Neural progenitor cell (in vitro differentiated cells): ENCODE data around the gene POLDIP3. TPM values are rescaled to one million over a fixed set of nuclear protein-coding genes. Genes with fewer than 3 reads are reported as not detected.

Experiments
- DNase-seq: peaks from one replicate; pipeline ENCODE4 v3.0.0-alpha.2; 2016; ENCODE audit warnings: low spot score
- H2AFZ ChIP-seq: fragments of 200-600 bp; sonication (generic); replicated peaks from 2 replicates; pipeline ENCODE4 v1.6.1; 2016; ENCODE audit warnings: antibody characterized with exemption
- H3F3A ChIP-seq: fragments of 200-600 bp; sonication (generic); 2 replicates; pipeline ENCODE4 v1.6.1; 2016; ENCODE audit warnings: antibody characterized with exemption, low read depth
- H3K27ac ChIP-seq: fragments of 200-600 bp; sonication (generic); 2 replicates; pipeline ENCODE4 v1.5.1; 2016; ENCODE audit warnings: mild to moderate bottlenecking
- H3K27me3 ChIP-seq: fragments of 200-600 bp; sonication (generic); 2 replicates; pipeline ENCODE4 v1.6.1; 2016; ENCODE audit warnings: mild to moderate bottlenecking, moderate library complexity
- H3K36me3 ChIP-seq: fragments of 200-600 bp; sonication (generic); 2 replicates; pipeline ENCODE4 v1.5.1; 2016
- H3K4me1 ChIP-seq: fragments of 200-600 bp; sonication (generic); 2 replicates; pipeline ENCODE4 v1.6.1; 2016; ENCODE audit warnings: mixed run types
- H3K4me2 ChIP-seq: fragments of 200-600 bp; sonication (generic); 2 replicates; pipeline ENCODE4 v1.6.1; 2016
- H3K4me3 ChIP-seq: fragments of 200-600 bp; sonication (generic); 2 replicates; pipeline ENCODE4 v1.5.1; 2016
- H3K79me2 ChIP-seq: fragments of 200-600 bp; sonication (generic); 2 replicates; pipeline ENCODE4 v1.6.1; 2016; ENCODE audit warnings: low read depth
- H3K9ac ChIP-seq: fragments of 200-600 bp; sonication (generic); 2 replicates; pipeline ENCODE4 v1.6.1; 2016
- H3K9me3 ChIP-seq: fragments of 200-600 bp; sonication (generic); 2 replicates; pipeline ENCODE4 v1.5.1; 2016; ENCODE audit warnings: low read depth
- H4K20me1 ChIP-seq: fragments of 200-600 bp; sonication (generic); 2 replicates; pipeline ENCODE4 v1.6.1; 2016; ENCODE audit warnings: low read depth
- H3K27ac Mint-ChIP-seq: 3 replicates; pipeline ENCODE4 v1.8.0; 2021; ENCODE audit warnings: mixed read lengths
- H3K27me3 Mint-ChIP-seq: 2 replicates; pipeline ENCODE4 v1.8.0; 2022; ENCODE audit warnings: low read depth, mild to moderate bottlenecking, inconsistent platforms, moderate library complexity, mixed read lengths; ENCODE audit not compliant: insufficient read depth
- H3K36me3 Mint-ChIP-seq: 3 replicates; pipeline ENCODE4 v1.8.0; 2021; ENCODE audit warnings: mixed read lengths
- H3K4me1 Mint-ChIP-seq: 3 replicates; pipeline ENCODE4 v1.8.0; 2021; ENCODE audit warnings: mixed read lengths
- H3K4me3 Mint-ChIP-seq: 3 replicates; pipeline ENCODE4 v1.8.0; 2021; ENCODE audit warnings: mild to moderate bottlenecking, moderate library complexity, mixed read lengths
- H3K9me3 Mint-ChIP-seq: 3 replicates; pipeline ENCODE4 v1.8.0; 2020; ENCODE audit warnings: mixed read lengths
- EZH2 ChIP-seq: fragments of 200-600 bp; sonication (generic); IDR thresholded peaks from 2 replicates; pipeline ENCODE4 v1.6.1; 2017; ENCODE audit warnings: antibody characterized with exemption, mild to moderate bottlenecking, moderate library complexity
- EZH2phosphoT487 ChIP-seq: fragments of 200-600 bp; sonication (generic); IDR thresholded peaks from 2 replicates; pipeline ENCODE4 v1.6.1; 2017; ENCODE audit warnings: antibody characterized with exemption
- total RNA-seq: library from RNA; depleted of rRNA; stranded (reverse); fragments of >200 nt; gene quantifications from 2 replicates; pipeline ENCODE4 v1.2.3, GENCODE V29; 2015; ENCODE audit warnings: low replicate concordance
- TF ChIP-seq, protein P1 (sequence below): fragments of 200-600 bp; sonication (generic); IDR thresholded peaks from 2 replicates; pipeline ENCODE4 v1.5.1; 2017; ENCODE audit warnings: antibody characterized with exemption, mild to moderate bottlenecking

POLDIP3 gene
- total RNA-seq, 1 donor from 2014 or later = 37.8 TPM

DNA sequence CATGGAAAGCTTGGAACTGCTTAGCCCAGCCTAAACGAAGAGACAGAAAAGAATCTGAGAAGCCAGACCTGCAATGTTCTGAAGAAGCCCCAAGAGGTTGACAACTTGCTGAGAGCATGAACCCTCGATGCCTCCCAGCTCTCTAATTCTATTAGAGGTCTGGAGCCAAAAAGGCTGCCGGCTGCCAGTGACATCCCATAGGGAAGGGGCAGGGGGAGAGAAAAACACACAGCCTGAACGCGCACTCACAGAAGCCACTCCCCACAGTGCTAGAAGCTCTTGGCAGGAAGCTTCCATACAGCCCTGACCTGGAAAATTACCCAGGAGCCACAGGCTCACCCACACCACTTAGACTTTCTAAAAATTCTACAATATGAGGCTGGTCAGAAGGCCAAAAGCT is 18.3 kb downstream of the POLDIP3 start:
- Mint-ChIP-seq H3K27ac (no peak overlapping the region), H3K36me3 (peaks cover 27% of the 10 kb centered on the region), H3K4me1 (no peaks in the 10 kb centered on the region), H3K27me3 (peaks cover 5% of the 10 kb centered on the region), H3K4me3 (no peak overlapping the region), H3K9me3 (no peaks in the 10 kb centered on the region)
- H4K20me1 ChIP-seq = peaks cover 45% of the 10 kb centered on the region
- H3F3A ChIP-seq = no peaks in the 10 kb centered on the region
- TF ChIP-seq EZH2phosphoT487 = no peak
- no peak for TF ChIP-seq EZH2
- TF ChIP-seq, protein P1, sequence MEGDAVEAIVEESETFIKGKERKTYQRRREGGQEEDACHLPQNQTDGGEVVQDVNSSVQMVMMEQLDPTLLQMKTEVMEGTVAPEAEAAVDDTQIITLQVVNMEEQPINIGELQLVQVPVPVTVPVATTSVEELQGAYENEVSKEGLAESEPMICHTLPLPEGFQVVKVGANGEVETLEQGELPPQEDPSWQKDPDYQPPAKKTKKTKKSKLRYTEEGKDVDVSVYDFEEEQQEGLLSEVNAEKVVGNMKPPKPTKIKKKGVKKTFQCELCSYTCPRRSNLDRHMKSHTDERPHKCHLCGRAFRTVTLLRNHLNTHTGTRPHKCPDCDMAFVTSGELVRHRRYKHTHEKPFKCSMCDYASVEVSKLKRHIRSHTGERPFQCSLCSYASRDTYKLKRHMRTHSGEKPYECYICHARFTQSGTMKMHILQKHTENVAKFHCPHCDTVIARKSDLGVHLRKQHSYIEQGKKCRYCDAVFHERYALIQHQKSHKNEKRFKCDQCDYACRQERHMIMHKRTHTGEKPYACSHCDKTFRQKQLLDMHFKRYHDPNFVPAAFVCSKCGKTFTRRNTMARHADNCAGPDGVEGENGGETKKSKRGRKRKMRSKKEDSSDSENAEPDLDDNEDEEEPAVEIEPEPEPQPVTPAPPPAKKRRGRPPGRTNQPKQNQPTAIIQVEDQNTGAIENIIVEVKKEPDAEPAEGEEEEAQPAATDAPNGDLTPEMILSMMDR = no peak
- H3K9me3 ChIP-seq = no peaks in the 10 kb centered on the region
- no peak overlapping the region for H2AFZ ChIP-seq
- no peaks in the 10 kb centered on the region for H3K36me3 ChIP-seq
- H3K4me1 ChIP-seq = no peaks in the 10 kb centered on the region
- H3K27me3 ChIP-seq = no peaks in the 10 kb centered on the region
- no peak overlapping the region for H3K4me3 ChIP-seq
- H3K4me2 ChIP-seq = no peak overlapping the region
- H3K27ac ChIP-seq = no peak overlapping the region
- no peak overlapping the region for H3K9ac ChIP-seq
- H3K79me2 ChIP-seq = peaks cover 25% of the 10 kb centered on the region
- DNase-seq = no peak

DNA sequence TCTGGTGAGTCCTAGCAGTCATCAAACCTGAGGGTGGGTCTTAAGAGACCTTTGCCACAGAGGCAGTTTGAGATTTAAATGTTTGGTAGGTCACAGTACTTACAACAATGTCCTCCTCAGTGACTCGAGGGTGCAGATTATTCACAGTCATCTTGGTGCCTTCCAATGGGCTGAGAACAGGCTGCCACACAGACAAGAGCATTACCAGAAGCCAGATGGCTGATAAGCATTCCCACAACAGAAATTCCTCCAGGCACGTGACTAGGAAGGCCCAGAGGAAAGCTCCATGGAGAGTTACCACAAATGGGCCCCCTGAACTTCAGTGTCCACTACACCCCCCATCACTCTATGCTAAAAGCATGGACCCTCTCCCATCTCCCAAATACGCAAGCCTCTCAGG is 19.2 kb downstream of the POLDIP3 start:
- no peaks in the 10 kb centered on the region for H3K4me1 Mint-ChIP-seq
- Histone ChIP-seq H3K27me3 (no peaks in the 10 kb centered on the region), H3K9ac (no peak overlapping the region), H3K36me3 (no peaks in the 10 kb centered on the region), H3K79me2 (peaks cover 16% of the 10 kb centered on the region), H3K4me2 (no peak overlapping the region), H3F3A (no peaks in the 10 kb centered on the region), H2AFZ (no peak overlapping the region), H4K20me1 (peaks cover 44% of the 10 kb centered on the region), H3K9me3 (no peaks in the 10 kb centered on the region), H3K4me3 (no peak overlapping the region), H3K4me1 (no peaks in the 10 kb centered on the region), H3K27ac (no peak overlapping the region)
- peaks cover 5% of the 10 kb centered on the region for H3K27me3 Mint-ChIP-seq
- H3K27ac Mint-ChIP-seq = no peak overlapping the region
- H3K9me3 Mint-ChIP-seq = no peaks in the 10 kb centered on the region
- no peak for DNase-seq
- H3K36me3 Mint-ChIP-seq = peaks cover 27% of the 10 kb centered on the region
- H3K4me3 Mint-ChIP-seq = no peak overlapping the region
- no peak for TF ChIP-seq EZH2phosphoT487
- TF ChIP-seq EZH2 = no peak
- TF ChIP-seq, protein P1 = no peak

DNA sequence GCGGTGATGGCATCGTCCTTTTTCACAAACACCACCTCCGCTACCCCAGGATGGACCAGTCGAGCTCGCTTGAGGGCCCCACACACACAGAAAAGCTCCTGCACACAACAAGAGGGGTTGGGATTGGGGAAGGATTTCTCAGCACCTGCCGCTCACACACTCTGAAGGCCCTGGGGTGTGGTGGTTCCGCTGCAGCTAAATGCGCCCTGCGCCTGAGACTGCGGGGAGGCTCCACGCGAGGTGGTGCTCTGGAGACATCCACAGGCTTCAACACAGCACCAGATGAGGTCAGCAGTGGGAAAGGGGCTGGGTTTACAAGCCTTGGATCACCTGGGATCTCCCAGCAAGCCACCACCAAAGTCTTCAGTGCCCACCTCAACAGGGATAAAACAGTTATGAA is 22.7 kb downstream of the POLDIP3 start:
- H3K4me1 ChIP-seq = no peaks in the 10 kb centered on the region
- no peaks in the 10 kb centered on the region for H3K36me3 ChIP-seq
- H4K20me1 ChIP-seq = peaks cover 26% of the 10 kb centered on the region
- no peak overlapping the region for H3K4me3 ChIP-seq
- H3K36me3 Mint-ChIP-seq = peaks cover 26% of the 10 kb centered on the region
- H3K4me1 Mint-ChIP-seq = no peaks in the 10 kb centered on the region
- H3K9me3 Mint-ChIP-seq = no peaks in the 10 kb centered on the region
- H3K27me3 Mint-ChIP-seq = peaks cover 4% of the 10 kb centered on the region
- H3K27me3 ChIP-seq = no peaks in the 10 kb centered on the region
- no peaks in the 10 kb centered on the region for H3K9me3 ChIP-seq
- no peak overlapping the region for H3K27ac Mint-ChIP-seq
- no peak overlapping the region for H3K9ac ChIP-seq
- H3K27ac ChIP-seq = no peak overlapping the region
- H2AFZ ChIP-seq = no peak overlapping the region
- no peak overlapping the region for H3K4me2 ChIP-seq
- H3K79me2 ChIP-seq = no peaks in the 10 kb centered on the region
- no peak for DNase-seq
- TF ChIP-seq EZH2phosphoT487 = no peak
- TF ChIP-seq EZH2 = no peak
- TF ChIP-seq, protein P1 = no peak
- no peaks in the 10 kb centered on the region for H3F3A ChIP-seq
- no peak overlapping the region for H3K4me3 Mint-ChIP-seq
